ENCODE data around the gene DIP2A. TPM values are rescaled to one million over a fixed set of nuclear protein-coding genes. Genes with fewer than 3 reads are reported as not detected.
"Not testable (repeated sequence)": the region's sequence is repeated elsewhere in the genome, so short reads cannot be mapped to it uniquely, and the experiment has no call there.

The DIP2A gene
- total RNA-seq, 1 donor from 2014 or later: 36.1 TPM

GRCh38 chr21:46439906-46440305 lies 18.8 kb upstream of the DIP2A start:
- Mint-ChIP-seq H3K27ac (no peak overlapping the region), H3K36me3 (ENCODE audit: low read depth) (peaks cover 60% of the 10 kb centered on the region), H3K27me3 (ENCODE audit: low read depth) (no peaks in the 10 kb centered on the region), H3K4me3 (ENCODE audit: low read depth) (no peak overlapping the region), H3K9me3 (no peaks in the 10 kb centered on the region), H3K4me1 (ENCODE audit: low read depth) (peaks cover 1% of the 10 kb centered on the region)
- intact Hi-C loops (cut with micrococcal nuclease): no loop called here
- DNase-seq (ENCODE audit: low spot score): no peak

GRCh38 chr21:46441331-46441730 lies 17.4 kb upstream of the DIP2A start:
- intact Hi-C loops (cut with micrococcal nuclease): no loop called here
- Mint-ChIP-seq H3K36me3 (ENCODE audit: low read depth) (peaks cover 72% of the 10 kb centered on the region), H3K9me3 (no peaks in the 10 kb centered on the region), H3K4me1 (ENCODE audit: low read depth) (peaks cover 1% of the 10 kb centered on the region), H3K4me3 (ENCODE audit: low read depth) (no peak overlapping the region), H3K27me3 (ENCODE audit: low read depth) (no peaks in the 10 kb centered on the region), H3K27ac (no peak overlapping the region)
- no peak for DNase-seq (ENCODE audit: low spot score)

- Mint-ChIP-seq H3K4me3 (ENCODE audit: low read depth) (no peak overlapping the region), H3K9me3 (no peaks in the 10 kb centered on the region), H3K36me3 (ENCODE audit: low read depth) (peaks cover 73% of the 10 kb centered on the region), H3K4me1 (ENCODE audit: low read depth) (peaks cover 1% of the 10 kb centered on the region), H3K27ac (no peak overlapping the region), H3K27me3 (ENCODE audit: low read depth) (no peaks in the 10 kb centered on the region)
- DNase-seq (ENCODE audit: low spot score): no peak
- intact Hi-C loops (cut with micrococcal nuclease): no loop called here
Measured at GRCh38 chr21:46441961-46442498, 16.7 kb upstream of the DIP2A start.

- Mint-ChIP-seq H3K4me3 (ENCODE audit: low read depth) (no peak overlapping the region), H3K27me3 (ENCODE audit: low read depth) (no peaks in the 10 kb centered on the region), H3K9me3 (peaks cover 5% of the 10 kb centered on the region), H3K4me1 (ENCODE audit: low read depth) (peaks cover 6% of the 10 kb centered on the region), H3K27ac (no peak overlapping the region), H3K36me3 (ENCODE audit: low read depth) (peaks cover 73% of the 10 kb centered on the region)
- no peak for DNase-seq (ENCODE audit: low spot score)
- intact Hi-C loops (cut with micrococcal nuclease): no loop called here
Measured at GRCh38 chr21:46442938-46443337, 15.8 kb upstream of the DIP2A start.

- intact Hi-C loops (cut with micrococcal nuclease): no loop called here
- DNase-seq (ENCODE audit: low spot score): no peak
- Mint-ChIP-seq H3K4me3 (ENCODE audit: low read depth) (no peak overlapping the region), H3K36me3 (ENCODE audit: low read depth) (peaks cover 78% of the 10 kb centered on the region), H3K27me3 (ENCODE audit: low read depth) (no peaks in the 10 kb centered on the region), H3K27ac (no peak overlapping the region), H3K4me1 (ENCODE audit: low read depth) (peaks cover 6% of the 10 kb centered on the region), H3K9me3 (peaks cover 9% of the 10 kb centered on the region)
Measured at GRCh38 chr21:46443910-46444309, 14.8 kb upstream of the DIP2A start.

GRCh38 chr21:46448108-46448507 lies 10.6 kb upstream of the DIP2A start:
- peaks cover 82% of the 10 kb centered on the region for H3K36me3 Mint-ChIP-seq (ENCODE audit: low read depth)
- intact Hi-C loops (cut with micrococcal nuclease): no loop called here
- peaks cover 9% of the 10 kb centered on the region for H3K9me3 Mint-ChIP-seq
- peaks cover 5% of the 10 kb centered on the region for H3K4me1 Mint-ChIP-seq (ENCODE audit: low read depth)
- H3K27me3 Mint-ChIP-seq (ENCODE audit: low read depth): no peaks in the 10 kb centered on the region
- H3K4me3 Mint-ChIP-seq (ENCODE audit: low read depth): no peak overlapping the region
- DNase-seq (ENCODE audit: low spot score): no peak
- H3K27ac Mint-ChIP-seq: no peak overlapping the region

- intact Hi-C loops (cut with micrococcal nuclease); DNase-seq (ENCODE audit: low spot score); H3K27me3 Mint-ChIP-seq (ENCODE audit: low read depth); H3K27ac Mint-ChIP-seq; H3K4me3 Mint-ChIP-seq (ENCODE audit: low read depth); H3K4me1 Mint-ChIP-seq (ENCODE audit: low read depth); H3K9me3 Mint-ChIP-seq: not testable (repeated sequence)
- peaks cover 81% of the 10 kb centered on the region for H3K36me3 Mint-ChIP-seq (ENCODE audit: low read depth)
Measured at GRCh38 chr21:46448855-46449254, 9.8 kb upstream of the DIP2A start.

GRCh38 chr21:46452710-46453109 lies 6.0 kb upstream of the DIP2A start:
- intact Hi-C loops (cut with micrococcal nuclease): no loop called here
- Mint-ChIP-seq H3K27ac (no peak overlapping the region), H3K4me1 (ENCODE audit: low read depth) (peaks cover 21% of the 10 kb centered on the region), H3K4me3 (ENCODE audit: low read depth) (no peak overlapping the region), H3K9me3 (peaks cover 5% of the 10 kb centered on the region), H3K36me3 (ENCODE audit: low read depth) (peaks cover 81% of the 10 kb centered on the region), H3K27me3 (ENCODE audit: low read depth) (no peaks in the 10 kb centered on the region)
- no peak for DNase-seq (ENCODE audit: low spot score)

- intact Hi-C loops (cut with micrococcal nuclease): no loop called here
- Mint-ChIP-seq H3K27me3 (ENCODE audit: low read depth) (no peaks in the 10 kb centered on the region), H3K4me3 (ENCODE audit: low read depth) (no peak overlapping the region), H3K36me3 (ENCODE audit: low read depth) (peaks cover 70% of the 10 kb centered on the region), H3K4me1 (ENCODE audit: low read depth) (peaks cover 24% of the 10 kb centered on the region), H3K27ac (no peak overlapping the region), H3K9me3 (no peaks in the 10 kb centered on the region)
- no peak for DNase-seq (ENCODE audit: low spot score)
Measured at GRCh38 chr21:46454142-46454541, 4.5 kb upstream of the DIP2A start.

GRCh38 chr21:46454634-46455390 lies 3.9 kb upstream of the DIP2A start:
- Mint-ChIP-seq H3K27ac (no peak overlapping the region), H3K4me1 (ENCODE audit: low read depth) (peaks cover 25% of the 10 kb centered on the region), H3K27me3 (ENCODE audit: low read depth) (no peaks in the 10 kb centered on the region), H3K36me3 (ENCODE audit: low read depth) (peaks cover 63% of the 10 kb centered on the region), H3K4me3 (ENCODE audit: low read depth) (no peak overlapping the region), H3K9me3 (no peaks in the 10 kb centered on the region)
- no peak for DNase-seq (ENCODE audit: low spot score)
- intact Hi-C loops (cut with micrococcal nuclease): no loop called here

- Mint-ChIP-seq H3K36me3 (ENCODE audit: low read depth) (peaks cover 53% of the 10 kb centered on the region), H3K9me3 (no peaks in the 10 kb centered on the region), H3K27ac (no peak overlapping the region), H3K27me3 (ENCODE audit: low read depth) (no peaks in the 10 kb centered on the region), H3K4me3 (ENCODE audit: low read depth) (no peak overlapping the region), H3K4me1 (ENCODE audit: low read depth) (peaks cover 30% of the 10 kb centered on the region)
- intact Hi-C loops (cut with micrococcal nuclease): no loop called here
- no peak for DNase-seq (ENCODE audit: low spot score)
Measured at GRCh38 chr21:46455575-46456385, 2.9 kb upstream of the DIP2A start.

GRCh38 chr21:46456750-46457149 lies 1.9 kb upstream of the DIP2A start:
- no peak for DNase-seq (ENCODE audit: low spot score)
- Mint-ChIP-seq H3K9me3 (no peaks in the 10 kb centered on the region), H3K4me3 (ENCODE audit: low read depth) (peak overlapping the region; percentile 54), H3K27me3 (ENCODE audit: low read depth) (no peaks in the 10 kb centered on the region), H3K36me3 (ENCODE audit: low read depth) (peaks cover 44% of the 10 kb centered on the region), H3K4me1 (ENCODE audit: low read depth) (peaks cover 30% of the 10 kb centered on the region), H3K27ac (peak overlapping the region; percentile 17)
- intact Hi-C loops (cut with micrococcal nuclease): no loop called here

GRCh38 chr21:46457801-46458314 lies 833 bp upstream of the DIP2A start:
- Mint-ChIP-seq H3K4me3 (ENCODE audit: low read depth) (peak overlapping the region; percentile 94), H3K27ac (peak overlapping the region; percentile 93), H3K9me3 (no peaks in the 10 kb centered on the region), H3K27me3 (ENCODE audit: low read depth) (no peaks in the 10 kb centered on the region), H3K36me3 (ENCODE audit: low read depth) (peaks cover 36% of the 10 kb centered on the region), H3K4me1 (ENCODE audit: low read depth) (peaks cover 30% of the 10 kb centered on the region)
- DNase-seq (ENCODE audit: low spot score): no peak
- intact Hi-C loops (cut with micrococcal nuclease): loop anchor here (1.0 kb wide), 2 partner anchors 133 to 177 kb away; partner anchors contain the start of gene PRMT2
